ENCODE data around the gene EPHB3.
A peak's percentile ranks its signal among the peaks of the same experiment; 100 is the strongest.
"Not testable (repeated sequence)": the region's sequence is repeated elsewhere in the genome, so short reads cannot be mapped to it uniquely, and the experiment has no call there.

EPHB3 gene

DNA sequence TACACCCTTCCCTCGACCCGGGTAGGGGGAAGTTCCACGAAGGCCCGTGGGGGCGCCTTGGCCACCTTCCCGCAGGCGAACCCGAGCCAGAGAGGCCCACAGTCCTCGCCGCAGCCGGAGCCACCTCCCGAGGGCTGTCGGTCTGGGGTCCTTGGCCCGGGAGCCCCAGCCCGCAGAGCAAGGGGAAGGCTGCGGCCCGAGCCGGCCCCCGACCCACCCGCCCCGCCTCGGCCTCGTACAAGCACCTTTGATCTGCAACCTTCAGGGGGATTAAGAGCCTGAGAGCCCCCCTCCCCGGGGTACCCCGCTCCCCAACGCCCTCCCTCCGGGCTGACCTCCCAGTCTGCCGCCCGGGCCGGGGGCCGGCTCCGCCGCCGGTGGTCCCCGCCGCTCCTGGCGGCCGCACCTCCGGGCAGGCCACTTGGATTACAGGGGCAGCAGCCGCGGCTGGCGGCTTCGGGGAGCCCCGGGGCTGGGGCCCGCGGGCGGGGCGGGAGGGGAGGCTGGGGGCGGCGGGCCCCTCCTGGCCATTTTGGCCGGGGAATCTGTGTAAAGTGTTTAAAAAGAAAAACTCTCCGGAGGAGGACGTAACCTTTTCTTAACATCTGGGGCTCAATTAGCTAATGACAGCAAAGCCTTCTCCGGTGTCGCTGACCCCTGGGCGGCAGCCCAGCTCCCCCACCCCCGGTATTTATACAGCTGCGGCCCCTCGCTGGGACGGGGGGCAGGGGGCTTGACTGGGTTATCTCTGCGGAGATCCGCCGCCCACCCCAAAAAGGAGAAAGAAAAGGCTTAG, 40.2 kb downstream of the EPHB3 start:
- no peak for DNase-seq

DNA sequence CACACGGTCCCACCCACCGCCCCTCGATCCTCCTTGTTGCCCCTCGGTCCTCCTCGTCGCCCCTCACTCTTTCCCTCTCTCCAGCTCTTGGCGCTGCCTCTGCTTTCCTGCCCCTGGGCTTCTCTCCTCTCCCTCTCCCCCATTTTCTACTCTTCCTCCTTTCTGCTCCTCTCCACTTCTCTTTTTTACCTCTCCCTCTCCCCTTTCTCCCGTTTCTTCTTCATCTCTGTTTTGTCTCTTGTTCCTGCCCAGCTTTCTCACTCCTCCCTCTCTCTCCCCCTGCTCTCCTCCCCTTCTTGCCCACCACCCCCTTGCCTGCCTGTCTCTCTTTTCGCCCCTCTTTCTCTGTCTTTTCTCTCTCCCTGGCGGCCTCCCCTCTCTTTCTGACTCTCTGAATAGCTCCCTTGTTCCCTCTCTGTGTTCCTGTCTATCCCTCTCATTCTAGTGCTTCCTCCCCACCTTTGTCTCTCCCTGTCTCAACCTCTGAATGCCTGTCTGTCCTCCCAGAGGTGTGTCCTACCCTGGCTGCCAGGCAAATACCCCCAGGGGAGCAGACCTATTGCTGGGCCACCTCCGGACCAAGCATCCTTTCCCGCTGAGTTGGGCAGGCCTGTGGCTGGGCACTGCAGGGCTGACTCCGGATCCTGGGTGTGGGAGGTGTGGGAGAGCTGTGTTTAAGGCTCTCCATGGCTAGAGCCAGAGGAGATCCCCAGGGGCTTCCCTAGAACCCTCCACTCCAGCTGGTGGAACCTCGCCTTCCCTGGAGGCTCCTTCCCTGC, 41.0 kb downstream of the EPHB3 start:
- DNase-seq: no peak

DNA sequence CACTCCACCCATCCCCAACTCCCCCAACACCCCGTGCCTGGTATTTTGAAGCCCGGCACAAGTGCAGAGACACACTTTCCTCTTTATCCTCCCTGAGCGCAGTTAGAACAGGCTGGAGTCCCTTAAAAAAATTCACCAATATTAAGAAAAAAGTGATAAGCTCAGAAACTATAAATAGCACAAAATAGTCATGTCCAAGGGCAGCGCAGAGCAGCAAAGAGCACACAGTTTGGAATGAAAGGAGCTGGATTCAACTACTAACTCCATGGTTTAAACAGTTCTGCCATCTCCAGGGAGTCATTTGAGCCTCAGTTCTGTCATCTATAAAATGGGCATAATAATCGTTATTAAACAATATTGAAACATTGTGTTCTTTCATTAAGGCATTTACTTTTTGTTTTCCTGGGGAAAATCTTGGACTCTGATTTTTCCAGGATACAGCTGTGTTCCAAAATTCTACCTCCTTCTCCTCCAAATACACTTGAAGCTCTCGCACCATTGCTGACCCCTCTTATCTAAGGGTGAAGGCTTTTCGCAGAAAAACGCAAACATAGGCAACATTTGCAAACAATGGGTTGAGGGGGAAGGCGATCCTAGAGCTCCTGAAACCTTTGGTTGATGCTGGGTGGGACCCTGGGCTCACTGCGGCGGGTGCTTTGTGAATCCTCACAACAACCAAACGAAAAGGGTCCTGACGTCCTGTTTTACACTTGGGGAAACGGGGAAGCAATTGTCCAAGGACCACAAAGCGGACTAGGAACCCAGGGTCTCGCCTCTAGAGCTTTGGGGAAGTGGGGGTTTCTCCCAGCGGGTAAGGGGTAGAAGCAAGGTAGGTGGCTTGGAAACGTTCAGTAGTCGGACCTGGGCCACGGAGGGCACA, 41.8 kb downstream of the EPHB3 start:
- no peak for DNase-seq

DNA sequence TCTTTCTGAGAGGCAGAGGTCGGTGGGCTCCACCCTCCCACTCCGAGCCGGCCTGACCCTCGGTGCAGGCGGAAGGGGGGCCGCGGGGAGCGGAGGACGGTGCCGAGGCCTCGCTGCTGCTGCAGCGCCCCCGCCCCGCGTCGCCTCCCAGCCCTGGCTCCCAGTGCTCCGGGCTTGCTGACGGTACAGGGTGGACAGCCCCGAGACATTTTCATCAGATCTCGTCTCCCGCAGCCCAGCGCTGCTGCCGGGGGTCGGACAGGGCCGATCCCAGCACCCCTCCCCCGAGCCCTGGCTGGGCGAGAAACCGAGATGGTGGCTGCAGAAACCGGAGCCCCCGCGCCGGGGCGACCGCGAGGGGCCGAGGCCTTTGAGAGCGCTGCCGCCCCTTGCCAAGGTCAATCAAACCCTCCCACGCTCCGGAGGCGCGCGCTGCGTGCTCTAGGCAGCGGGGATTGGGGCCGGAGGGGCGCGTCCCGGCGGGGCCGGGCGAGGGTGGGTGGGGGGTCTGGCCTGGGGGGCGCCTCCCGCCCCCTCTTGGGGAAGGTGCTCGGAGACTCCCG, 42.5 kb downstream of the EPHB3 start:
- no peak for DNase-seq

DNA sequence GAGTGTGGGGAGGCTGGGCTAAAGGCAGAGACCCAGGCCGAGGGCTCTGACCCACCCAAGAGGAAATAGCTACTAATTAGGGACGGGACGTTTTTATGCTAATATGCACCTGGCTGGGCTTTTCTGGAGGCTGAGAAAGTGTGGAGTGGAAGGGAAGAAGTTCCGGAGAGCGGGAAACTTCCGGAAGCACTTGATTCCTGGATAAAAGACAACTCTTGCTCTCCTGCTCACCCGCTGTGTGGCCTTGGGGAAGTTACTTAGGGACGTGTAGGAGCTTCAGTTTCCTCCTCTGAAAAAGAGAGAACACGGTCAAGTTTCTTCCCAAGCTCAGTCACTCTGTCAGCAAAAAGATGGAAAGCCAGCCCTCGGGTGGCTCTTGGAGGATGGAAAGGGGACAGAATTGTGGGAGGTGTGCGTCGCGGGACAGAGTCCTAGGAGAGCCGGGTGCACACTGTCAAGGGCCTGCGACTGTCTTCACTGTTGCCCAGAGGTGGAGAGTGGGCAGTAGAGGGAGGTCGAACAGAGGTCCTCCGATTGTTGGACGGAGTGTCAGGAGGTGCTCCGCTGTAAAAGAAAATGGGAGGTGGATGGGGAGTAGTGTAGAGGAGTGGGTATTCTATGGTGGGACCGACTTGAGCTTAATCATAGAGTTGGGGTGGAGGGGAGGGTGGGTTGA, 43.2 kb downstream of the EPHB3 start:
- DNase-seq: no peak

DNA sequence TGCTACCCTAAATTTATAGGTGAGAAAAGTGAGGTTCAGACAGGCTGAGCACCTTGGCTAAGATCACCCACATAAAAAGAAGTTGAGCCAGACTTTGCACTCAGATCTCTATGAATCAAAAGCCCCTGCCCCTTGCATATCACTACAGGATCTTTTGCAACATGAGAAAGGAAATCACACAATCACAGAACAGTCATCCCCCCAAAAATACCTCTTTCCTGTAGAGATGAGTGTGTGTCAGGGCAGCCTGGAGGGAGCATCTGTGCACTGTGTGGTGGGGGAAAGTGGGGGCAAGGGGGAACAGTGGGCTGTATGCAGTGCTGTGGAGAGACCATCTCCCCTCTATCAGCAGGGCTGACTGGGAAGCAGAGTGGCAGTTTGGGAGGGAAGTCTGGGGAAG, 46.6 kb downstream of the EPHB3 start:
- no peak for DNase-seq

DNA sequence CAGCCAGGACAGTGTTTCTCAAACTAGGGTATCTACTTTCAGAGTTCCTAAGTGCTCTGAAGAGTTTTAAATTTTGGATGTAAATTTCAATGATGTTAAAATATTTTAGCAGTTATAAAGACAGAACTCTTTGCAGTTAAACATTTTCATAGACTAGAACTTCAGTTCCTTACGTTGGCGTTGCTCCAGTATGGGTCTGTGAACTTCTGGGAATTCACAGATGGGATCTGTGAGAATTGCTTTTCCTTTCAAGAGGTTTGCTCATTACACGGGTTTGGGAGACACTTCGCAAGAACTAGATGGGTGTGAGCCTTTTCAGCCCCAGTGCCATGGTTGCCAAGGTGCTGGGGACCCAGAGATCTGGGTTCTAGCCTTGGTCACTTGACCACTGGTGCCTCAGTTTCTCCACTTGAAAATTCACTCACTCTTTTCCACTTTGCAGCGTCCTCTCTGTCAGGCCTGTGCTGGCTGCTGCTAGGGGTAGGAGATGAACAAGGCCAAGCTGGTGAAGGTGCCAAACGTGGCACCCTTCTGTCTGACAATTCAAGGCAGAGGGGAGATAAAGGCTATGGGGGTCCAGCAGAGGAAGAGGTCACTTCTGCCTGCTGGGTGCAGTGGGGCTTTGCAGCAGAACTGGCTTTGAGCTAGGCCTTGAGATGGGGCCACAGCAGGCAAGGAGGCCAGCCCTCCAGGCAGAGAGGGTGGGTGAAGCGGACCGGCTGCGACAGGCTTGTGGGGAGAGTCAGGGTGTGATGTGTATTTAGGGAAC, 48.1 kb downstream of the EPHB3 start:
- no peak for DNase-seq

DNA sequence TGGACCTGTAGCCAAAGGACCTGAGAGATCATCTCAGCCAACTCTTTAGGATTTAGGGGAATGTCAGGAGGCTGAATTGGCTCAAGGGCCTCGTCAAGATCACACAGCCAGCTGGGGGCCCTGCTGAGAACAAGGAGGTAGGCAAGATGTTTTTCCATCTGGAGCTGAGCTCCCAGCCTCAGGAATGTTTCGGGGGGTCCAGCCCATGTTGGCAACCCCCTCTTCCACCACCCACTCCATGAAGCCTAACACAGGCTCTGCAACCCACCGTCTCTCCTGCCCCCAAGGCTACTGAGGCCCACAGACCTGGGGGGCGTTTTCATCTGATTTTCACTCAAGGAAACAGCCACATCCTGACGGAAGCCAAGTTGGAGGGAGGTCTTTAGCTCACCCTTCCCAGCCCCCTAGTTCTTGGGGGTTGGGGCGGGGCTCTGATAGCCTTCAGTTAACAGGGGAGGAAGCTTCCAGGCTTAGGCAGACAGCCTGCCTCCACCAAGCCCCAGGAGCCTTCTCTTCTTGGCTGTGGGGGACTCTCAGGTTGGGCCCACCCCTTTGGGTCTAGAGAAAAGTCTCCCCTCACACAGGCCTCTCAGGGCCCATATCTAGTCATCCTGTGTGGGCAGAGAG, 48.8 kb downstream of the EPHB3 start:
- DNase-seq: no peak

DNA sequence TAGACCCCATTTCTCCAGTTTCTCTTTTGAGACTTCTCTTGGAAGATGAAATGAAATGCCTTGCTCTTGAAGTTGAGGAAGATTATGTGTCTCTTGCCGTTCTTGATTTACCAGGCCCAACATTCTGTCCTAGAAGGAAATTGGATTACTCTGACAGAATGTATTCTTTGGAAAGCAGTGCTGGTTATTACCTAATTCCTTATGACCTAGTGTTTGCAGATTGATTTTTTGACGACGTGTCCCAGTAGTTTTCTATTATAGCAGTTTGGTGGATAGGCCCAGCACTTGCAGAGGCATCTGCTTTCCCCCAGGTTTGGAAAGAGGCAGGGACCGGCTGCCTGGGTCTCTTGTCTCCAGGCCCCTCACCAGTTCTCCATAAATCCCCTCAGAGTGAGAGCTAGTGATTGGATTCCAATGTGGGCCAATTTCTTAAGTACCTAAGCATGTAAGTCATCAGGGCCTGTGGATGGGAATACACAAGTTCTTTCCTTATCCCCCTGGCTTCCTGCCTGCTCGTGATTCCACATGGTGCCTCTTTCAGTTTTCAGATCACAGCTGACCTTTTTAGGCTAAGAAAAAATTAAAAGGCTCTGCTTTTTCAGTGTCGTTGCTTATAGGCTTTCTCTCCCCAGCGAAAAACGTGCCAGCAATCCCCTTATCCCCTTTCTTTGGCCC, 50.2 kb downstream of the EPHB3 start:
- DNase-seq: peak; percentile 60

DNA sequence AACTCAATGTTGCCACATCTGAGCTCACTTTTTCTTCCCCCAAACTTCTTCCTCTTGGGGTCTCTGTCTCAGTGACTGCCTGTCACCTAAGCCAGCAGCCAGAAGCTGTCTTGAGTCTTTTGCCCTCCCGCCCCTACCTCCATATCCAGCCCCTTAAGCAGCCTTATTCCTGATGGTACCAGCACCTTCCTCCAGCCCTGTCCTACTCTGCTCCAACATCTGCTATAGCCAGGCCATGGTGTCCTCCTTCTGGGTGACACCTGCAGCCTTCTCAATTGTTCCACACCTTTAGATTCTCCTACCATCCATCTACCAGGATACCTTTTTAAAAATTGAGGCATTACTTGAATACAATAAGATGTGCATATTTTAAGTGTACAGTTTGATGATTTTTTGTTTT, 53.8 kb downstream of the EPHB3 start:
- no peak for DNase-seq

DNA sequence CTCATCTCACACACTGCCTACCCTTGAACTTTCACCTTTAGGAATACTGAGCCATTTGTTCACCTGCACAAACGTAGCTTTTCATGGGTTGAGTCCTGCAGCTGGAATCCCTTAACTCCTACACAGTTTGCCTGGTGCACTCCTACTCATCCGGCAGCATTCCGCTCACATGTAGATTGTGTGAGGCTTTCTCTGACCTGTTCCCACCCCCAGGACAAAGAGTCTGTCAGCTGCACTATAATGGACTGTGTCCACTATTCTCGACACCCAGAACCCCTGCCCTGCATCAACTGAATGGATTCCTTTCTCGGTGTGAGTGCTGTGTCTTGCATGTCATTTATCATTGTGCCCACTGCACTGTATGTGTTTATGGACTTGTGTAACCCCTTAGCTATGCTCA, 54.9 kb downstream of the EPHB3 start:
- no peak for DNase-seq

DNA sequence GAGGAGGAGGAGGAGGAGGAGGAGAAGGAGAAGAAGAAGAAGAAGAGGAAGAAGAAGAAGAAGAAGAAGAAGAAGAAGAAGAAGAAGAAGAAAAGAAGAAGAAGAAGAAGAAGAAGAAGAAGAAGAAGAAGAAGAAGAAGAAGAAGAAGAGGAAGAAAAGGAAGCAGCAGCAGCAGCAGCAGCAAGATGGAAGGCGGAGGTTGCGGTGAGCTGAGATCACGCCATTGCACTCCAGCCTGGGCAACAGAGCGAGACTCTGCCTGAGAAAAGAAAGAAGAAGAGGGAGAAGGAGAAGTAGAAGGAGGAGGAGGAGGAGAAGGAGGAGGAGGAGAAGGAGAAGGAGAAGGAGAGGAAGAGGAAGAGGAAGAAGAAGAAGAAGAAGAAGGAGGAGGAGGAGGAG, 55.7 kb downstream of the EPHB3 start:
- not testable (repeated sequence) for DNase-seq

DNA sequence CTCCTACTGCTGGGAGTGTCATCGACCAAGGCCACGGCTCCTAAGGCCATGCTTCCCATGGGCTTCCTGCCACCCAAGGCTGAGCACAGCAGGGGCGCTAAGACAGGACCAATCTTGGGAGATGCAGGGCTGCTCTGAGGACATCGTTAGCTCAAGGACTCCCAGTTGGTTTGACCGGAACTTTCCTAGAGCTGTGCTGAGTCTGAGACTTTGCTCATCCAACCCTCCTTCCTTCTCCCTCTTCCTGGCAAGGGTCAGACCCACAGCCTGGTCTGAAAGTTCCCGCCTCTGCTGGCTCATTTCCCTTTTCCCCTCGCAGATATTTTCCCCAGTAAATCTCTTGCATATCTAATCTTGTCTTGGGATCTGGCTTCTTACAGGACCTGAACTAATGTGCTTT, 57.2 kb downstream of the EPHB3 start:
- DNase-seq: no peak

DNA sequence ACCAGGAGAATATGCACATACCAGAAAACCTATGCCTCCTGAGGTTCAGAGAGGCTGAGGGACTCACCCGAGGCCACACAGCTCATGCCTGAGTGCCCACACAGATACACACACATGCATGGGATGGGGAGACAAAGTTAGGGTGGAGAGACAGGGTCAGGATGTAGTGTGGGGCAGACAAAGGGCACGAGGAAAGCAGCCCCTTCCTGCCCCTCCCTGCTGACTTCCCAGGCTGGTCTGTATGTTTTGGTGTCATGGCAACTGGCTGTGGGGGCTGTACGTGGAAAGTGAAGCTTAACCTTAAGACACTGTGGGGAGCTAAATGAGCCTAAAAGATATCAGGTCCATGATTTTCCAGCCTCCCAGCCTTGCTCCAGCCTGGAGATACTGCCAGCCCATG, 57.8 kb downstream of the EPHB3 start:
- DNase-seq: no peak

DNA sequence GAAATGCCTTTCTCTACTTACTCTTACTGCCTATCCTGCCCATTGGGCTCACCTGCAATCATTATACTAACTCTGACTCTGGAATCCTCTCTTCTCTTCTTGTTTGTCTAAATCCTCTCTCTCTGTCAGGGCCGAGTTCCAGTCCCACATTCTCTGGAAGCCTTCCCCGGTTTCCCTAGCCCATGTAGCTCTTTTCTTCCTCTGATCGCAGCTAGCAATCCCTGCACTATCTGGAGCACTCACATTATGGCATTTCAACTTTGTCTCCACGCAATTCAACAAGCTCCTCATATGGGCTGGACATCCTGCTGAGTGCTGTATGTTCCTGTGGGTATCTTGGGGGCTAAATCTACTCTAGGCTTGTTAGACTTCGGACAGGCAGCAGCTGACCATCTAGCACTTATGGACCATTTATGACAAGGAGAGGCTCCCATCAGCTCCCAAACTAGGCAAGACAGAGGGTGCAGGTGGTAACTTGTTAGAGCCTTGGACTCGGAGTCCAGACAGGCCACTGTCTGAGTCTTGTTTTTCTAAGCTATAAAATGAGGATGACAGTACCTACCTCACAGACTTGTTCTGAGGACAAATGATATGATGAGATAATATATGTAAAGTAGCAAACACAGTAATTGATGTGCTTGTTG, 58.3 kb downstream of the EPHB3 start:
- no peak for DNase-seq

DNA sequence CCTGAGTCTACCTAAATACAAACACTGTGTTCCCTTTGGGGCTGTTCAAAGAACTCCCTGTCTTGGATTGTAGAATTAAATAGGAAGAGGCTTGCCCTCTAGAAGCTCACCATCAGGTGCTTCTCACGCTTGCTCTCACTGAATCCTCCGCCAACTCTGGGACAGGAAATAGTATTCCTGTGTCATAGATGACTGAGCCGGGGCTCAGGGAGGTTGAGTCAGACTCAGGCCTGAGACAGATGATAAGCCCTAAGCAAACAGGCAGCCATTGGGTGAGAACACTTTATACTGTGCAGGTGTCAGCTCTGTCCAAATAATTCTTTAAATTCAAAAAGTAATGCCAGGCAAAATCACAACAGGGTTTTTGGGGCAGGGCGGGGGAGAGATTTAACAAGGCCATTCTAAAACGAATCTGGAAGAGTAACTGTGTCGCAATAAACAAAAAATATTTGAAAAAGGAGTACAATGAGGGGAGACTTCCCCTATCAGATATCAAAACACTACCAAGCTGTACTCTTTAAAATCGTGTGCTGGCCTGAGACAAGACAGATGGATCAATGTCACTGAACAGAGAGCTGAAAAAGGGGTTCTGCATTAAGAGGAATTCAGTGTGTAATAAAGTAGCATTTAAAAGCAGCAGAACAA, 59.0 kb downstream of the EPHB3 start:
- peak; percentile 28 for DNase-seq

DNA sequence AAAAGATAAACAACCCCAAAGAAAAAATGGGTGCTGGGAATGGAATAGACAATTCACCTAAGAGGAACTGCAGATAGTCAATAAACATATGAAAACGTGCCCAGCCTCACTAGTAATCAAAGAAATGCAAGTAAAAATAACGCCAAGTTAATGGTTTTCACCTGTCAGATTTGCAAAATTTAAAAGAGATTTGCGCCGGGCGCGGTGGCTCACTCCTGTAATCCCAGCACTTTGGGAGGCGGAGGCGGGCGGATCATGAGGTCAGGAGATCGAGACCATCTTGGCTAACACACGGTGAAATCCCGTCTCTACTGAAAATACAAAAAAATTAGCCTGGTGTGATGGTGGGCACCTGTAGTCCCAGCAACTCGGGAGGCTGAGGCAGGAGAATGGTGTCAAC, 60.6 kb downstream of the EPHB3 start:
- DNase-seq: not testable (repeated sequence)

DNA sequence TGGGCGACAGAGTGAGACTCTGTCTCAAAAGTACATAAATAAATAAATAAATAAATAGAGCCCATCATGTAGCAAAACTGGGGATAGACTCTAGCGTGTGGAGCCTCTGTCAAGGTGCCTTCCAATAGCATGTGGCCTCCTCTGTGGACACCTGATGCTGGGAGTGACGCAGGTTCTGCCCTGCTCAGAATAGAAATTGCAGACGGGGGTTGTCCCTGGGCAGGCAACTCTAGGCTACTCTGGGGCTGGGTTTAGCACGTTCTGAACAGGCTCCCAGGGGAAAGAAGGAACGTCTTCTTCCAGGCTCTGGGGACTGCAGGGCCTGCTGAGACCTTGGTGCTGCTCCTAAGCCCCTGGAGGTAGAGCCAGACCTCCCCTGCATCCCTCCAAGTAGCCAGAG, 65.3 kb downstream of the EPHB3 start:
- no peak for DNase-seq

DNA sequence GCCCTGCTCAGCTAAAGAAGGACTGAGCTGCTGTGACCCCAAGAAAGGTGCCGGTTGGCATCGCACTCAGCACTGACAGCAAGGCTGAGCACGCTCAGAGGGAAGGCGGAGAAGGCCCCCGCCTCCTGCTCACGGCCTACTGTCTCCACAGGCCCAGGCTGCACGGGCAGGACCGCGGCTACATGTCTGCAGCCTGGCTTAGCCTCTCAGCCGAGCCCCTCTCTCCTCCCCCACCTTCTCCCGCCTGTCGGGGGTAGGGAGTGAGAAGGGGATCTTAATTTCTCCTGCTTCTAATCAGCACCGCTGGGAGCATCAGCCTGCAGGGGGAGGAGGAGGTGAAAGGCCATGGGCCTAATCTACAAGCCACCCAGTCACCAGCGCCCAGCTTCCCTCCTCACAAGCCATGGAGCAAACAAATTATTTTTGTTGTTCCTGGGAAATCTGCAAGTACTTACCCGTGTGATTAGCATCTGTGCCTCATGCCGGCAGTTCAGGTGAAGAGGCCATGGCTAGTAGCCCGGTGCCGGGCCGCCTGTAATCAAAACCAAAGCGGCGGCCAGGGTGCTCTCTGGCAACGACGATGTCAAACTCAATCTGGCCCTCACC, 68.1 kb downstream of the EPHB3 start:
- no peak for DNase-seq
